OCI-LY7 (cell line): ENCODE results near the gene GORASP2. TPM values are rescaled to one million over a fixed set of nuclear protein-coding genes. Genes with fewer than 3 reads are reported as not detected.
A peak's percentile ranks its signal among the peaks of the same experiment; 100 is the strongest.

Source experiments
- BruUV-seq: library from RNA; stranded (reverse); fragments of 400-500 nt; replicated peaks from 2 replicates; lab custom pipeline; 2021; lab: Mats Ljungman, UMichigan
- CTCF ChIA-PET: fragments of 300-600 bp; sonication (Branson Sonifier 250); formaldehyde crosslinking; loops from one replicate; lab custom pipeline; 2022; ENCODE audit warnings: antibody characterized with exemption; ENCODE audit not compliant: unreplicated experiment; lab: Charles Lee
- POLR2A ChIA-PET: fragments of 300-600 bp; sonication (Branson Sonifier 250); formaldehyde crosslinking; loops from one replicate; lab custom pipeline; 2022; ENCODE audit warnings: antibody characterized with exemption; lab: Charles Lee
- DNase-seq: peaks from one replicate; pipeline ENCODE4 v3.0.0-alpha.2; 2015; ENCODE audit warnings: low spot score
- H2AFZ ChIP-seq: fragments of 200-600 bp; sonication (generic), shearing (Covaris generic); 2 replicates; pipeline ENCODE4 v1.6.1; 2014; ENCODE audit warnings: mild to moderate bottlenecking, antibody characterized with exemption, low read length, moderate library complexity
- H3K27ac ChIP-seq: fragments of 200-600 bp; sonication (generic); 2 replicates; pipeline ENCODE4 v1.5.1; 2014; ENCODE audit warnings: mixed run types, low read depth, mild to moderate bottlenecking, moderate library complexity, low read length, inconsistent platforms; ENCODE audit not compliant: poor library complexity, severe bottlenecking
- H3K36me3 ChIP-seq: fragments of 200-600 bp; sonication (generic); 2 replicates; pipeline ENCODE4 v1.6.1; 2014; ENCODE audit warnings: mild to moderate bottlenecking, antibody characterized with exemption, low read length, moderate library complexity, mixed read lengths; ENCODE audit not compliant: insufficient read depth
- H3K4me1 ChIP-seq: fragments of 200-600 bp; sonication (generic); 2 replicates; pipeline ENCODE4 v1.5.1; 2014; ENCODE audit warnings: mild to moderate bottlenecking, low read length; ENCODE audit not compliant: insufficient read depth, poor library complexity, severe bottlenecking
- H3K4me2 ChIP-seq: fragments of 200-600 bp; sonication (generic); 2 replicates; pipeline ENCODE4 v1.6.1; 2014; ENCODE audit warnings: mild to moderate bottlenecking, low read length
- H3K4me3 ChIP-seq: fragments of 200-600 bp; sonication (generic); 2 replicates; pipeline ENCODE4 v1.5.1; 2014; ENCODE audit warnings: mild to moderate bottlenecking, low read depth, low read length; ENCODE audit not compliant: poor library complexity, severe bottlenecking
- H3K79me2 ChIP-seq: fragments of 200-600 bp; sonication (generic); 2 replicates; pipeline ENCODE4 v1.6.1; 2016; ENCODE audit warnings: low read depth, mild to moderate bottlenecking, low read length, moderate library complexity, mixed read lengths; ENCODE audit not compliant: insufficient read depth
- H3K9me2 ChIP-seq: fragments of 200-600 bp; sonication (generic); 2 replicates; pipeline ENCODE4 v1.6.1; 2016; ENCODE audit warnings: mild to moderate bottlenecking, low read length, mixed read lengths; ENCODE audit not compliant: insufficient read depth
- H3K9me3 ChIP-seq: fragments of 200-600 bp; sonication (generic); 2 replicates; pipeline ENCODE4 v1.6.1; 2014; ENCODE audit warnings: mild to moderate bottlenecking, mixed run types, low read length, mixed read lengths
- H4K20me1 ChIP-seq: fragments of 200-600 bp; sonication (generic); 2 replicates; pipeline ENCODE4 v1.6.1; 2014; ENCODE audit warnings: mild to moderate bottlenecking, antibody characterized with exemption, low read length, moderate library complexity, mixed read lengths; ENCODE audit not compliant: insufficient read depth
- CTCF ChIP-seq: fragments of 200-600 bp; sonication (generic); conservative IDR thresholded peaks from 2 replicates; pipeline ENCODE4 v1.5.1; 2014; ENCODE audit warnings: mild to moderate bottlenecking, antibody characterized with exemption, low read length, moderate library complexity, mixed read lengths
- EZH2phosphoT487 ChIP-seq: fragments of 200-600 bp; sonication (generic); IDR thresholded peaks from 2 replicates; pipeline ENCODE4 v1.6.1; 2018; ENCODE audit warnings: low read depth, borderline replicate concordance, mild to moderate bottlenecking, mixed run types, antibody characterized with exemption, low read length, moderate library complexity, mixed read lengths
- intact Hi-C: fragments of 100-400 bp; cut with micrococcal nuclease; formaldehyde crosslinking; loops from one replicate; pipeline ENCODE4 v1.10.0; 2022; ENCODE audit not compliant: unreplicated experiment
- total RNA-seq, 2 experiments: library from RNA; depleted of rRNA in 1 of 2; stranded (reverse); fragments of >200 nt in 1 of 2; shearing (Covaris generic) in 1 of 2; gene quantifications; 2 replicates each; pipeline ENCODE4 v1.2.3, GENCODE V29; 2014 to 2022

GORASP2 gene
- total RNA-seq, 2 experiments from 2014 or later: 30.7 to 94.3 TPM

- H2AFZ ChIP-seq: peak overlapping the region; percentile 98
- peak overlapping the region; percentile 89 for H3K4me2 ChIP-seq
- ChIA-PET POLR2A (interaction anchor here (0.6 to 1.5 kb wide), 4 partner anchors 12 to 510 kb away, joined by 3 read pairs; no protein-coding TSS in a partner anchor), CTCF (interaction anchor here (0.5 to 0.7 kb wide), 2 partner anchors 12 to 293 kb away, joined by 3 read pairs; no protein-coding TSS in a partner anchor)
- H3K79me2 ChIP-seq: no peaks in the 10 kb centered on the region
- peaks cover 3% of the 10 kb centered on the region; the same call in 1 of the 2 replicates for H3K36me3 ChIP-seq
- peaks cover 16% of the 10 kb centered on the region for H3K4me1 ChIP-seq
- no peak for TF ChIP-seq EZH2phosphoT487
- TF ChIP-seq CTCF: peak; percentile 98
- no peak overlapping the region for H3K27ac ChIP-seq
- H4K20me1 ChIP-seq: no peaks in the 10 kb centered on the region
- H3K9me3 ChIP-seq: no peaks in the 10 kb centered on the region
- no peaks in the 10 kb centered on the region for H3K9me2 ChIP-seq
- H3K4me3 ChIP-seq: peak overlapping the region; percentile 70
- DNase-seq: peak; percentile 87
- no TSS peak for BruUV-seq
- intact Hi-C loops: loop anchor here (1.0 to 10.0 kb wide), 6 partner anchors 186 to 601 kb away; partner anchors contain the start of gene DCAF17
Measured at GRCh38 chr2:170973492-170974303, 44.6 kb downstream of the GORASP2 start.

GRCh38 chr2:170974304-170974993 is 45.4 kb downstream of the GORASP2 start:
- no peak overlapping the region for H3K4me3 ChIP-seq
- ChIA-PET POLR2A (interaction anchor here (0.6 to 1.2 kb wide), 4 partner anchors 164 to 509 kb away, joined by 3 to 4 read pairs (median 3); no protein-coding TSS in a partner anchor), CTCF (interaction anchor here (1.0 kb wide), 1 partner anchor 457 kb away, joined by 3 read pairs; no protein-coding TSS in a partner anchor)

More at GRCh38 chr2:170974304-170974993, 45.4 kb downstream of the GORASP2 start:
- intact Hi-C loops: loop anchor here (5.0 to 10.0 kb wide), 2 partner anchors 558 to 600 kb away; no protein-coding TSS in a partner anchor
- no peaks in the 10 kb centered on the region for H3K36me3 ChIP-seq
- no peaks in the 10 kb centered on the region for H4K20me1 ChIP-seq
- TF ChIP-seq EZH2phosphoT487 (no peak), CTCF (no peak)
- DNase-seq: no peak
- H3K4me2 ChIP-seq: peak overlapping the region; percentile 89
- peak overlapping the region; percentile 98 for H2AFZ ChIP-seq
- no peak overlapping the region for H3K27ac ChIP-seq
- H3K79me2 ChIP-seq: no peaks in the 10 kb centered on the region
- no TSS peak for BruUV-seq
- peaks cover 16% of the 10 kb centered on the region for H3K4me1 ChIP-seq
- no peaks in the 10 kb centered on the region for H3K9me3 ChIP-seq
- H3K9me2 ChIP-seq: no peaks in the 10 kb centered on the region
